GM10248 (cell line): Measurements from ENCODE around the gene MVB12B.

Experiments used
- CTCF ChIA-PET: fragments of 300-600 bp; sonication (Branson Sonifier 250); formaldehyde crosslinking; extraction: SDS; loops from one replicate; lab custom pipeline; 2021; ENCODE audit warnings: antibody characterized with exemption; lab: Yijun Ruan, JAX
- POLR2A ChIA-PET: fragments of 350-650 bp; sonication (Branson Sonifier 250); formaldehyde crosslinking; extraction: SDS; loops from one replicate; lab custom pipeline; 2020; ENCODE audit warnings: antibody characterized with exemption; lab: Yijun Ruan, JAX
- DNase-seq: peaks from one replicate; pipeline ENCODE4 v3.0.0; 2012; ENCODE audit errors: extremely low spot score
- TF ChIP-seq, protein P1 (sequence below): IDR thresholded peaks from 2 replicates; pipeline ENCODE4 v1.5.1; 2012; ENCODE audit warnings: mild to moderate bottlenecking, low read depth; ENCODE audit errors: extremely low read depth, missing control alignments, control extremely low read depth

Gene MVB12B

DNA sequence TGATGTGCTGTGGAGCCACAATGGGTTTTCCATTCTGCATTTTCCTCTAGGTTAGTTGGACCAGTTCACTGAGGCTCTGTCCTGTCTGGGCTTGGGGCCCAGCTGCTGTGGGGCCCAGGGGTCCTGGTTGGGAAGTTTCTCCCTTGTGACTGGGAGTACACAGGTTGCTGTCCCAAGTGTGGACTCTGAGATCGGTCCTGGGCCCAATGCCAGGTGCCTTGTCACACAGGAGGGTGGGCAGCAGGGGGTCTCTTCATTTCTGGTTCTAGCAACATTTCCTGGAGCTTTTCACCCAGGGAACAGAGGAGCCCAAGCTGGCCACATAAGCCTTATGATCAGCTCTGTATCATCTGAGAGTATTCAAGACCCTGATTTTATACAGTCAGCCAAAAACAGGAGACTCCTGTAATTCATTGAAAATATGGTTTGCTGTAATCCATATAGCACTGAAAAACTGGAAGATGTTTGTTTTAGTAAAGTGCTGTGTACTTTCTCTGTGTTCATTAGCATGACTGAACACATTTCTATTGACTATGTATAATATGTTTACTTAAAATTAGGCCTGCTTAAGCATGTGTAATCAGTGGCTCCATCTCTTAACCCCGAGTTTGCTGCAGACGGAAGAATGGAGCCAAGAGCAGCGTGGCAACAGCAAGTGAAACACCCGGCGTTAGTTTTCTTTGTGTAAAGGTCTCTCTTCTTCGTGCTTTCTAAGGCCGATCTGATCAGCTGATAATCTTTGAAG is 62.5 kb downstream of the MVB12B start:
- CTCF ChIA-PET, result interaction anchor here (2.0 kb wide), 1 partner anchor 10 kb away, joined by 6 read pairs; no protein-coding TSS in a partner anchor
- DNase-seq, result no peak
- TF ChIP-seq, protein P1, sequence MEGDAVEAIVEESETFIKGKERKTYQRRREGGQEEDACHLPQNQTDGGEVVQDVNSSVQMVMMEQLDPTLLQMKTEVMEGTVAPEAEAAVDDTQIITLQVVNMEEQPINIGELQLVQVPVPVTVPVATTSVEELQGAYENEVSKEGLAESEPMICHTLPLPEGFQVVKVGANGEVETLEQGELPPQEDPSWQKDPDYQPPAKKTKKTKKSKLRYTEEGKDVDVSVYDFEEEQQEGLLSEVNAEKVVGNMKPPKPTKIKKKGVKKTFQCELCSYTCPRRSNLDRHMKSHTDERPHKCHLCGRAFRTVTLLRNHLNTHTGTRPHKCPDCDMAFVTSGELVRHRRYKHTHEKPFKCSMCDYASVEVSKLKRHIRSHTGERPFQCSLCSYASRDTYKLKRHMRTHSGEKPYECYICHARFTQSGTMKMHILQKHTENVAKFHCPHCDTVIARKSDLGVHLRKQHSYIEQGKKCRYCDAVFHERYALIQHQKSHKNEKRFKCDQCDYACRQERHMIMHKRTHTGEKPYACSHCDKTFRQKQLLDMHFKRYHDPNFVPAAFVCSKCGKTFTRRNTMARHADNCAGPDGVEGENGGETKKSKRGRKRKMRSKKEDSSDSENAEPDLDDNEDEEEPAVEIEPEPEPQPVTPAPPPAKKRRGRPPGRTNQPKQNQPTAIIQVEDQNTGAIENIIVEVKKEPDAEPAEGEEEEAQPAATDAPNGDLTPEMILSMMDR, result no peak
- POLR2A ChIA-PET, result no interaction called here

DNA sequence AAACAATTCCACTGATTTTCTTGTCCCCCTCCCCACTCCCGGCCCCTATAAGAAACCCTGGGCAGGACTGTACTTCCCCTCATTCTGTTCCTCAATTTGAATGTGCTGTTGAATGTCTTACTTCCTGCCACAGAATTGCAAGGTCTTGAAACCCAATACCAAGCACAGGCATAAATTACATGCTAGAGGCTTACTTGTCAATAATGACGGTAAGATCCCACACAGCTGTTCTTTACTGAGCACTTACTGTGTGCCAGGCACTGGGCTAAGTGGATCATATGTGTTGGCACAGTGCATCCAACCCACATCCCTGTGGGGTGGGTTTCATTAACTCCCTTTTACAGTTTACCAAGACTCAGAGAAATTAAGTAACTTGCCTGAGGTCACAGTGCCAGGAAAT is 63.4 kb downstream of the MVB12B start:
- POLR2A ChIA-PET, result no interaction called here
- no peak for DNase-seq
- CTCF ChIA-PET, result interaction anchor here (2.0 kb wide), 1 partner anchor 9 kb away, joined by 6 read pairs; no protein-coding TSS in a partner anchor
- TF ChIP-seq, protein P1, result no peak

DNA sequence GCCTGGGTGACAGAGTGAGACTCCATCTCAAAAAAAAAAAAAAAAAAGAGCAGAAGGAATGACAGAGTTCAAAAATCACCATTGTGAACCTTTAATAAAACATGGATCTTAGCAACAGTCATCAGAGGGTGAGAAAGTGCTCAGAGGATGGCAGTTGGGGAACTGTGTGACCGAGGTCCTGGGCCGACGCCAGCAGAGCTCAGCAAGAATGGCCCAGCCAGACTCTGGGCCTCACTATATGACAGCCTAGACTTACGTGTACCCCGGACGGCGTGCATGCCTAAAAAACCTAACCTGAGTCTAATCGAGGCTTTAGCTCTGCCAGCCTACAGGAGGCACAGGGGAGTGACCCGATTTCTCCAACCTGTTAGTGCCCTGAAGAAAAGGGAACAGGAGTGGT is 64.3 kb downstream of the MVB12B start:
- no peak for DNase-seq
- CTCF ChIA-PET, result no interaction called here
- TF ChIP-seq, protein P1, result no peak
- POLR2A ChIA-PET, result no interaction called here

DNA sequence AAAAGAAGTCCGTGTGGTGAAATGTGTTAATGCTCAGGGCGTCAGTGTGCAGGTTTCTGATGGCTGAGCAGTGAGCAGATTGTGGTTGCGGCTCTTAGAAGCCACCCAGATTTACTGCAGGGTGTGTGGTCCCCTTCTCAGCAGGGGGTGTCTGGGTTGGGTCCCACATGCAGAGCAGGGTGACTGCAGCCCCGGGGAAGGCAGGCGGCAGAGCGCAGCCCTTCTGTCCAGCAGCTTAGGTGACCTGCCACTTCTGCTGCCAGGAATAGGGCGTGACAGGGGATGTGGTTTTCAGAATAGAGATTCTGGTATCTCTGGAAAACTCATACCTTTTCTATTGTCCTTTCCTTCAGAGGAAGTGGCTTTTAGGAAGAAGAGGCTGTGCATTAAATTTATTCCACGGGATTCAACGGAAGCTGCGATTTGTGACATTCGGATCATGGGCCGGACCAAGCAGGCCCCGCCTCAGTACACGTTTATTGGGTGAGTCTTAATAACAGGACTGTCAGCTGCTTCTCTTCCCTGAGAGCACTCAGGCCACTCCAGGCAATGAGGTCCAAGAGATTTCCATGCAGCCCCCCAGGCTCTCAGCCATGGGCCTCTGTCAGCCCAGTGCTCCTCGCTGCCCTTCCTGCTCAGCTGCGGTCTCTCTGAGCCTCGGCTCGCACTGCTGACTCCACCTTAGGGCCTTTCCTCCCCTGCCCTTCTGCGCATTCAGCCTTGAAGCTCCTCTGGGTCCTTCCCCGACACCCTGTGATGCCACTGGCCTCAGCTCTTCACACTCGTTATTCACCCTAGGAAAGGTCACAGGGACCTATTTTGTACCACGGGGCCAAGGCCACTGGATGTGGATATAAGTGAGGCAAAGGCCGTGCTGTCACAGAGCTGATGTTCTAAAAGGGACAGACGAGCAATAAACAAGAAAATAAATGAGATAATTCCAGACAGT is 65.4 kb downstream of the MVB12B start:
- POLR2A ChIA-PET, result no interaction called here
- DNase-seq, result no peak
- CTCF ChIA-PET, result interaction anchor here (0.9 kb wide), 1 partner anchor 13 kb away, joined by 3 read pairs; no protein-coding TSS in a partner anchor

DNA sequence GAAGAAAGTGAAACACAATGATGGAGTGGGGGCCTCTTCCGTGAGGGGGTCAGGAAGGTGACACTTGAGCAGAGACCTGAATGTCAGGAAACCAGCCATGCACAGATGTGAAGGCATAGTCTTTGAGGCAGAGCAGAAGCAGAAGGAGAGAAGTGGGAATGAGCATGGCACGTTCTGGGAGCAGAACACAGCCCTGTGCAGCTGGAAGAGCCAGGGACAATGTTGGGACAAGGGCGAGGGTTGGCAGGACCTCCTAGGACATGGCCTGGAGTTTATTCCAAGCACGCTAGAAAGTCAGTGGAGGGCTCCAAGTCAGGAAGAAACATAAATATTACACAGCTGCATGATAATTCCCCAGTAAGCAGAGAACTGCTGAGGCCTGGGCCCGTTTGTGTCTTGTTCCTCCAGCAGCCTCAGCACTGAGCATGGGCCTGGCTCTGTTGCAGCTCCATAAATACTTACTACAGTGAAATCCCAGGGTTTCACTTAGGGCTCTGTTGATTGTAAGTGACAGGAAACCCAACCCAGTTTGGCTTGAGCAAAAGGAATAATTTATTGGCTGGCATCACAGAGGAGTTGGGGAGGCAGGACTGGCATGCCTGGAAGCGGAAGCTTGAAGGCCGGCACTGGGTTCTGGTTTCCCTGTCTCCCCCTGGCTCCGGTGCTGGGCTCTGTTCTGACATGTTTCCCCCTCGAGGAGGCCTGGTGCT is 66.2 kb downstream of the MVB12B start:
- no peak for DNase-seq
- ChIA-PET POLR2A (no interaction called here), CTCF (interaction anchor here (0.9 kb wide), 1 partner anchor 12 kb away, joined by 3 read pairs; no protein-coding TSS in a partner anchor)
- TF ChIP-seq, protein P1, result no peak

More for the DNA sequence above, 65.4 kb downstream of the MVB12B start:
- TF ChIP-seq, protein P1, result no peak

DNA sequence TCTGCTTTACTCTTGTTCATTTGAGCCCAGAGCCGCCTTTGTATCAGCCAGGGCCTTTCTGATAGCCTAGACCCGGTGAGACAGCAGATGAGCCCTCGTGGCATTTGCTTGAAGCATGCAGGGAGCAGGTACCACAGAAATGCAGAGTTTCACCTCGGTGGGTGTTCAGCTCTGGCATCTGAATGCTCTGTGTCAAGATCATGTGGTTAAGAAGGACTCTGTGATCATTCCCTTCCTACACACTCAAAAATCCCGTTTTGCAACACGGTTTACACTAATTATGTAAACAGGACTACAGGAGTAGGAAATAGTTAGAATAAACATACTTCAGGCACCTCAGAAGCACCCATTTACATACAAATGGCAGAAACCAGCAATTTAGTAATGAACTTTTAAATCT is 67.2 kb downstream of the MVB12B start:
- ChIA-PET POLR2A (no interaction called here), CTCF (no interaction called here)
- TF ChIP-seq, protein P1, result no peak
- DNase-seq, result no peak
